Myocyte (in vitro differentiated cells): ENCODE measurements around the gene ZNF335. TPM values are rescaled to one million over a fixed set of nuclear protein-coding genes. Genes with fewer than 3 reads are reported as not detected.
"Not testable (repeated sequence)": the region's sequence is repeated elsewhere in the genome, so short reads cannot be mapped to it uniquely, and the experiment has no call there.

Experiments
- DNase-seq: peaks from one replicate; pipeline ENCODE4 v3.0.0-alpha.2; 2012; ENCODE audit warnings: low read depth
- total RNA-seq: library from RNA; depleted of rRNA; stranded (reverse); fragments of >200 nt; gene quantifications from 2 replicates; pipeline ENCODE4 v1.2.3, GENCODE V29; 2014

ZNF335 gene
- total RNA-seq, 1 donor from 2014 or later, result 15.2 TPM

GRCh38 chr20:46001498-46001897 lies 29.5 kb upstream of the ZNF335 start:
- no peak for DNase-seq

- DNase-seq, result no peak
These were observed 28.4 kb upstream of the ZNF335 start for GRCh38 chr20:46000262-46000996.

- no peak for DNase-seq
These were observed 27.7 kb upstream of the ZNF335 start for GRCh38 chr20:45999557-46000261.

GRCh38 chr20:45998761-45999160 lies 26.8 kb upstream of the ZNF335 start:
- no peak for DNase-seq

GRCh38 chr20:45998337-45998736 lies 26.3 kb upstream of the ZNF335 start:
- DNase-seq, result no peak

GRCh38 chr20:45997187-45997586 lies 25.2 kb upstream of the ZNF335 start:
- no peak for DNase-seq

GRCh38 chr20:45995495-45996097 lies 23.6 kb upstream of the ZNF335 start:
- not testable (repeated sequence) for DNase-seq

GRCh38 chr20:45994761-45995493 lies 22.9 kb upstream of the ZNF335 start:
- DNase-seq, result no peak

- DNase-seq, result peak; percentile 32
These were observed 21.4 kb upstream of the ZNF335 start for GRCh38 chr20:45993197-45993951.

GRCh38 chr20:45991616-45992015 lies 19.6 kb upstream of the ZNF335 start:
- DNase-seq, result no peak

GRCh38 chr20:45988830-45989229 lies 16.8 kb upstream of the ZNF335 start:
- DNase-seq, result not testable (repeated sequence)

GRCh38 chr20:45987108-45987780 lies 15.2 kb upstream of the ZNF335 start:
- peak; percentile 57 for DNase-seq

GRCh38 chr20:45985573-45985972 lies 13.6 kb upstream of the ZNF335 start:
- DNase-seq, result peak; percentile 26

- no peak for DNase-seq
These were observed 11.3 kb upstream of the ZNF335 start for GRCh38 chr20:45983279-45983743.

- no peak for DNase-seq
These were observed 9.3 kb upstream of the ZNF335 start for GRCh38 chr20:45981261-45981660.

GRCh38 chr20:45976086-45976485 lies 4.1 kb upstream of the ZNF335 start:
- DNase-seq, result no peak

- no peak for DNase-seq
These were observed 3.7 kb upstream of the ZNF335 start for GRCh38 chr20:45975686-45976085.

- no peak for DNase-seq
These were observed 3.0 kb upstream of the ZNF335 start for GRCh38 chr20:45974896-45975565.

GRCh38 chr20:45972500-45973183 lies 639 bp upstream of the ZNF335 start:
- no peak for DNase-seq
